WTC11 (cell line): ENCODE measurements around the gene SH3RF2. TPM values are rescaled to one million over a fixed set of nuclear protein-coding genes. Genes with fewer than 3 reads are reported as not detected.

Experiments used
- ATAC-seq: fragments of 200-7000 bp; cut with Tn5 transposase; 2 replicates; pipeline ENCODE4 v1.10.0; 2021; ENCODE audit warnings: mild to moderate bottlenecking, moderate library complexity
- CTCF ChIA-PET: fragments of 300-600 bp; sonication (Branson Sonifier 250); formaldehyde crosslinking; loops from one replicate; lab custom pipeline; 2021; ENCODE audit warnings: antibody characterized with exemption; lab: Charles Lee
- POLR2A ChIA-PET: fragments of 350-600 bp; sonication (Branson Sonifier 250); formaldehyde crosslinking; loops from one replicate; lab custom pipeline; 2021; ENCODE audit warnings: antibody characterized with exemption; lab: Charles Lee
- DNase-seq: peaks from one replicate; pipeline ENCODE4 v3.0.0; 2021; ENCODE audit warnings: low spot score
- H3K27ac Mint-ChIP-seq: 2 replicates; pipeline ENCODE4 v1.8.0; 2021; ENCODE audit warnings: mixed read lengths
- H3K27me3 Mint-ChIP-seq: 2 replicates; pipeline ENCODE4 v1.8.0; 2021; ENCODE audit warnings: low read depth, mild to moderate bottlenecking, moderate library complexity, mixed read lengths
- H3K36me3 Mint-ChIP-seq: 2 replicates; pipeline ENCODE4 v1.8.0; 2021; ENCODE audit warnings: mixed read lengths
- H3K4me1 Mint-ChIP-seq: 2 replicates; pipeline ENCODE4 v1.8.0; 2022; ENCODE audit warnings: mixed read lengths
- H3K4me3 Mint-ChIP-seq: 2 replicates; pipeline ENCODE4 v1.8.0; 2021; ENCODE audit warnings: mild to moderate bottlenecking, moderate library complexity, mixed read lengths
- H3K9me3 Mint-ChIP-seq: 2 replicates; pipeline ENCODE4 v1.8.0; 2021; ENCODE audit warnings: mixed read lengths
- CREM ChIP-seq: sonication (generic); formaldehyde crosslinking; IDR thresholded peaks from 2 replicates; pipeline ENCODE4 v1.8.1; 2022; ENCODE audit warnings: mild to moderate bottlenecking, missing genetic modification reagents, moderate library complexity
- CTCF ChIP-seq: fragments of 200-600 bp; IDR thresholded peaks from 2 replicates; pipeline ENCODE4 v1.8.0; 2022; ENCODE audit warnings: antibody characterized with exemption
- E2F5 ChIP-seq: sonication (generic); formaldehyde crosslinking; IDR thresholded peaks from 2 replicates; pipeline ENCODE4 v1.8.1; 2022; ENCODE audit warnings: mild to moderate bottlenecking, moderate library complexity, missing genetic modification reagents
- FOXJ3 ChIP-seq: sonication (generic); formaldehyde crosslinking; IDR thresholded peaks from 2 replicates; pipeline ENCODE4 v1.9.0; 2021; ENCODE audit warnings: missing genetic modification reagents, mild to moderate bottlenecking, borderline replicate concordance
- GABPB1 ChIP-seq: sonication (generic); formaldehyde crosslinking; IDR thresholded peaks from 2 replicates; pipeline ENCODE4 v1.8.1; 2023; ENCODE audit warnings: mild to moderate bottlenecking, missing genetic modification reagents
- GTF2I ChIP-seq: fragments of 250-450 bp; sonication (Bioruptor Pico); conservative IDR thresholded peaks from 2 replicates; pipeline ENCODE4 v1.4.0; 2021; ENCODE audit warnings: mild to moderate bottlenecking
- HMGA2 ChIP-seq: fragments of 250-450 bp; sonication (Bioruptor Pico); IDR thresholded peaks from 2 replicates; pipeline ENCODE4 v1.4.0; 2021; ENCODE audit warnings: mild to moderate bottlenecking, moderate library complexity
- HMGXB4 ChIP-seq: sonication (generic); formaldehyde crosslinking; IDR thresholded peaks from 2 replicates; pipeline ENCODE4 v1.8.1; 2023; ENCODE audit warnings: mild to moderate bottlenecking, moderate library complexity, missing genetic modification reagents
- IRF1 ChIP-seq: sonication (generic); formaldehyde crosslinking; IDR thresholded peaks from 2 replicates; pipeline ENCODE4 v1.8.0; 2023; ENCODE audit warnings: missing genetic modification reagents
- MLX ChIP-seq: sonication (generic); formaldehyde crosslinking; IDR thresholded peaks from 2 replicates; pipeline ENCODE4 v1.8.1; 2023; ENCODE audit warnings: mild to moderate bottlenecking, missing genetic modification reagents, moderate library complexity
- NFYB ChIP-seq: sonication (generic); formaldehyde crosslinking; conservative IDR thresholded peaks from 2 replicates; pipeline ENCODE4 v1.8.0; 2022; ENCODE audit warnings: low read depth, missing genetic modification reagents
- NR3C1 ChIP-seq: sonication (generic); formaldehyde crosslinking; conservative IDR thresholded peaks from 2 replicates; pipeline ENCODE4 v1.8.1; 2023; ENCODE audit warnings: low read depth, mild to moderate bottlenecking, missing genetic modification reagents
- RORB ChIP-seq: fragments of 250-450 bp; sonication (Bioruptor Pico); IDR thresholded peaks from 2 replicates; pipeline ENCODE4 v1.9.0; 2021; ENCODE audit warnings: mild to moderate bottlenecking
- TEAD1 ChIP-seq: sonication (generic); formaldehyde crosslinking; IDR thresholded peaks from 2 replicates; pipeline ENCODE4 v1.8.0; 2022; ENCODE audit warnings: mild to moderate bottlenecking, missing genetic modification reagents
- TP53 ChIP-seq: sonication (generic); formaldehyde crosslinking; IDR thresholded peaks from 2 replicates; pipeline ENCODE4 v1.8.1; 2023; ENCODE audit warnings: mild to moderate bottlenecking, missing genetic modification reagents
- ZNF138 ChIP-seq: sonication (generic); formaldehyde crosslinking; conservative IDR thresholded peaks from 2 replicates; pipeline ENCODE4 v1.8.1; 2022; ENCODE audit warnings: mild to moderate bottlenecking, moderate library complexity, missing genetic modification reagents
- ZNF263 ChIP-seq: sonication (generic); formaldehyde crosslinking; IDR thresholded peaks from 2 replicates; pipeline ENCODE4 v1.8.1; 2022; ENCODE audit warnings: low read depth, mild to moderate bottlenecking, moderate library complexity, missing genetic modification reagents
- ZNF416 ChIP-seq: fragments of 250-450 bp; sonication (Bioruptor Pico); IDR thresholded peaks from 2 replicates; pipeline ENCODE4 v1.9.0; 2021; ENCODE audit warnings: mild to moderate bottlenecking, inconsistent platforms
- ZNF423 ChIP-seq: fragments of 250-450 bp; sonication (Bioruptor Pico); IDR thresholded peaks from 2 replicates; pipeline ENCODE4 v2.1.2; 2022; ENCODE audit warnings: mild to moderate bottlenecking, moderate library complexity
- ZNF512 ChIP-seq: sonication (generic); formaldehyde crosslinking; IDR thresholded peaks from 2 replicates; pipeline ENCODE4 v1.8.1; 2022; ENCODE audit warnings: missing genetic modification reagents, borderline replicate concordance
- ZNF532 ChIP-seq: fragments of 250-450 bp; sonication (Bioruptor Pico); IDR thresholded peaks from 2 replicates; pipeline ENCODE4 v1.9.0; 2021; ENCODE audit warnings: mild to moderate bottlenecking, borderline replicate concordance
- ZNF671 ChIP-seq: fragments of 250-450 bp; sonication (Bioruptor Pico); IDR thresholded peaks from 2 replicates; pipeline ENCODE4 v1.8.0; 2021; ENCODE audit warnings: mild to moderate bottlenecking
- ZSCAN18 ChIP-seq: fragments of 250-450 bp; sonication (Bioruptor Pico); IDR thresholded peaks from 2 replicates; pipeline ENCODE4 v2.1.2; 2022; ENCODE audit warnings: mild to moderate bottlenecking, moderate library complexity
- total RNA-seq: library from RNA; stranded (reverse); gene quantifications from 3 replicates; pipeline ENCODE4 v1.2.3, GENCODE V29; 2021

Gene SH3RF2
- total RNA-seq, 1 experiment from 2014 or later, result 0.83 TPM

GRCh38 chr5:145948047-145948446 is 11.7 kb downstream of the SH3RF2 start:
- no peak for ATAC-seq
- CTCF ChIA-PET, result no interaction called here
- no peak for DNase-seq
- POLR2A ChIA-PET, result no interaction called here
- H3K9me3 Mint-ChIP-seq, result no peaks in the 10 kb centered on the region
- H3K4me3 Mint-ChIP-seq, result no peak overlapping the region
- no peak overlapping the region for H3K27ac Mint-ChIP-seq
- TF ChIP-seq TP53 (CRISPR knock-in tag) (no peak), IRF1 (no peak), GABPB1 (CRISPR knock-in tag) (no peak), NR3C1 (no peak), ZNF263 (CRISPR knock-in tag) (no peak), GTF2I (CRISPR knock-in tag) (no peak), RORB (CRISPR knock-in tag) (no peak), NFYB (CRISPR knock-in tag) (no peak), TEAD1 (CRISPR knock-in tag) (no peak), ZNF512 (CRISPR knock-in tag) (no peak), FOXJ3 (CRISPR knock-in tag) (no peak), CREM (no peak)
- TF ChIP-seq, all 79 proteins: peak for 0
- H3K36me3 Mint-ChIP-seq, result no peaks in the 10 kb centered on the region
- H3K27me3 Mint-ChIP-seq, result no peaks in the 10 kb centered on the region
- peaks cover 26% of the 10 kb centered on the region for H3K4me1 Mint-ChIP-seq

GRCh38 chr5:145948921-145949320 is 12.5 kb downstream of the SH3RF2 start:
- Mint-ChIP-seq H3K4me3 (no peak overlapping the region), H3K9me3 (no peaks in the 10 kb centered on the region; the same call in 1 of the 2 replicates), H3K4me1 (peaks cover 23% of the 10 kb centered on the region), H3K27ac (no peak overlapping the region), H3K27me3 (peaks cover 3% of the 10 kb centered on the region; the same call in 1 of the 2 replicates), H3K36me3 (no peaks in the 10 kb centered on the region)
- no peak for DNase-seq
- ATAC-seq, result no peak; the same call in 1 of the 2 replicates
- POLR2A ChIA-PET, result no interaction called here
- CTCF ChIA-PET, result no interaction called here
- TF ChIP-seq ZNF671 (CRISPR knock-in tag) (no peak), ZNF416 (CRISPR knock-in tag) (no peak), E2F5 (CRISPR knock-in tag) (no peak), ZNF532 (CRISPR knock-in tag) (no peak), ZNF423 (CRISPR knock-in tag) (no peak), NFYB (CRISPR knock-in tag) (no peak), MLX (no peak), ZNF138 (CRISPR knock-in tag) (no peak), HMGA2 (no peak), ZSCAN18 (CRISPR knock-in tag) (no peak), HMGXB4 (CRISPR knock-in tag) (no peak), CTCF (no peak), FOXJ3 (CRISPR knock-in tag) (no peak)
